ENCODE measurements around the gene MEIKIN.

MEIKIN gene

DNA sequence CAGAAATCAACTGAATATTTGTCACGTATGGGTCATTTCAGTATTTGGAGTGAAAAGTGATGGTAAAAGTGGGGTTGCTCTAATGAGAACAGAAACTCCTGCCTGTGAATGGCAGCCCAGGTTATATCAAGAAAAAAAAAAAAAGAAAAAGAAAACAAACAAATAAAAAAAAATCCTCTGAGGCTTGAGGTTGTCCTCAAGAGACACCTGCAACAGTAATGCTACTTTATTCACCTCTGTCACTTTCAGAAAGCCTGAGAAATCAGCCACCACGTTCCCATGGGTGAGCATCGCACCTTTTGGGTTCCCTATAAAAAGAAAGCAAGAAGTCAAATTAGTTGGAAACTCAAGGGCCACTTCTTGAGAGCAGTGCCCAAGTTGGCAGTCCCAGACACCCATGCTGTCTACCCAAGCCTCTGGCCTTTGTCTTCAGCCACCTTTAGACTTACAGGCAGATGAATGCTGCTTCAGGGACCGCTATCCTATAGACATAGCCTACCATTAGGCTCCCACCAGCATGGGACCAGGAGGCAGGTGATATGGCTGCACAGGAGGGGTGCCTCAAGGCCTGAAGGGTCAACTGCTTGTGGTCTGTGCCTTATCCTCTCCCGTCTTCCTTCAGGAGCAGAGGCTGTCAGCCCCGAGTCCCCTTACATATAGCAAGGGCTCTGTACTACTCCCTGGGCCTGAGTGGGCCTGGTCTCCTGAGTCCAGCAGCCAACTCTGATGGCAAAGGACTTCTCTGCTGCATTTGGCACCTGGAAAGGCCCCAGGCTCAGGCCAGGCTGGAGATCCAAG lies 31.1 kb upstream of the MEIKIN start:
- Histone ChIP-seq H3K9me3 (ENCODE audit: insufficient read depth, low read length) (no peaks in the 10 kb centered on the region), H3K27me3 (ENCODE audit: low read depth, low read length) (peaks cover 2% of the 10 kb centered on the region; the same call in 1 of the 2 replicates), H4K20me1 (ENCODE audit: insufficient read depth, low read length) (no peaks in the 10 kb centered on the region), H2AFZ (ENCODE audit: low read depth, low read length) (no peak overlapping the region), H3K79me2 (ENCODE audit: low read length) (no peaks in the 10 kb centered on the region), H3K9ac (ENCODE audit: low read length) (no peak overlapping the region), H3K4me2 (ENCODE audit: low read length) (no peak overlapping the region), H3K36me3 (replicated peaks; ENCODE audit: low read depth, low read length) (no peaks in the 10 kb centered on the region), H3K4me3 (ENCODE audit: low read length) (no peak overlapping the region), H3K27ac (ENCODE audit: low read length) (no peak overlapping the region), H3K4me1 (ENCODE audit: low read length) (no peaks in the 10 kb centered on the region)
- no peak for TF ChIP-seq EZH2phosphoT487 (IDR thresholded peaks at IDR 0.05; ENCODE audit: low read depth)
- TF ChIP-seq, protein P1, sequence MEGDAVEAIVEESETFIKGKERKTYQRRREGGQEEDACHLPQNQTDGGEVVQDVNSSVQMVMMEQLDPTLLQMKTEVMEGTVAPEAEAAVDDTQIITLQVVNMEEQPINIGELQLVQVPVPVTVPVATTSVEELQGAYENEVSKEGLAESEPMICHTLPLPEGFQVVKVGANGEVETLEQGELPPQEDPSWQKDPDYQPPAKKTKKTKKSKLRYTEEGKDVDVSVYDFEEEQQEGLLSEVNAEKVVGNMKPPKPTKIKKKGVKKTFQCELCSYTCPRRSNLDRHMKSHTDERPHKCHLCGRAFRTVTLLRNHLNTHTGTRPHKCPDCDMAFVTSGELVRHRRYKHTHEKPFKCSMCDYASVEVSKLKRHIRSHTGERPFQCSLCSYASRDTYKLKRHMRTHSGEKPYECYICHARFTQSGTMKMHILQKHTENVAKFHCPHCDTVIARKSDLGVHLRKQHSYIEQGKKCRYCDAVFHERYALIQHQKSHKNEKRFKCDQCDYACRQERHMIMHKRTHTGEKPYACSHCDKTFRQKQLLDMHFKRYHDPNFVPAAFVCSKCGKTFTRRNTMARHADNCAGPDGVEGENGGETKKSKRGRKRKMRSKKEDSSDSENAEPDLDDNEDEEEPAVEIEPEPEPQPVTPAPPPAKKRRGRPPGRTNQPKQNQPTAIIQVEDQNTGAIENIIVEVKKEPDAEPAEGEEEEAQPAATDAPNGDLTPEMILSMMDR (IDR thresholded peaks at IDR 0.05; ENCODE audit: low read depth, low read length), result no peak

DNA sequence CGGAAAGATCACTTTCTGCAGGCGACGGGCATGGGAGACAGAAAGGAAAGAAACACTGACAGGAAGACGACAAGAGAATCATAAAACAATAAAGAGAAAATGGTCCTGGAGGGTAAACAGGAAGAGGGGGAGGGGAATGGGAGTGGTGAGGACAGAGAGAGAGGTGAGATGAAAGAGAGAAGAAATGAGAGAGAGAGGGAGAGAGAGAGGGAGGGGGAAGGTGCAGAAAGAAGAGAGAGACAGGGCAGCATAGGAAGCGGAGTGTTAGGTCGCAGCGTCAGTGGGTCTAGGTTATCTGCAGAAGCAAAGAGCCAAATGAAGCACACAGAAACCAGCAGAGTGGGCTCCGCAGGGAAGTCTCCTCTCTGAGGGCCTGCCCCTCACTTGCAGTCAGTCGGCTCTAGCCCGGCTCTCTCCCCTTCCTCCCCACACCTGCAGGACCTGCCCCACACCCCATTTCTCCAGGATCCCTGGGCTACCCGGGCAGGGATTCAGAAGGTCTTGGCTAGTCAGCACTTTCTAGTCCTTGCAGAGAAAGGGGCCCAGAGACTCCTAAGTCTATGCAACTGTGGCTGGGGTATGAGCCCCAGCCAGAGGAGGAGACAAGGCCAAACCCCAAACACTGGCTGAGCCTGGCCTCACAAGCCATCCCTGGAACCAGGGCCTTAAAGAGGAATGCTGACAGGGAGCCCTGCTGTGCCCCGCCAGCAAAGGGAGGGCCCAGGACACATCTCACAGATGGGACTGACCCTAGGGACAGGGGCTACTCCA lies 29.7 kb upstream of the MEIKIN start:
- Histone ChIP-seq H3K79me2 (ENCODE audit: low read length) (no peaks in the 10 kb centered on the region), H3K9ac (ENCODE audit: low read length) (no peak overlapping the region), H3K27me3 (ENCODE audit: low read depth, low read length) (peaks cover 2% of the 10 kb centered on the region; the same call in 1 of the 2 replicates), H3K27ac (ENCODE audit: low read length) (no peak overlapping the region), H4K20me1 (ENCODE audit: insufficient read depth, low read length) (no peaks in the 10 kb centered on the region), H2AFZ (ENCODE audit: low read depth, low read length) (no peak overlapping the region), H3K9me3 (ENCODE audit: insufficient read depth, low read length) (no peaks in the 10 kb centered on the region), H3K4me2 (ENCODE audit: low read length) (no peak overlapping the region), H3K36me3 (replicated peaks; ENCODE audit: low read depth, low read length) (no peaks in the 10 kb centered on the region), H3K4me3 (ENCODE audit: low read length) (no peak overlapping the region), H3K4me1 (ENCODE audit: low read length) (no peaks in the 10 kb centered on the region)
- TF ChIP-seq EZH2phosphoT487 (IDR thresholded peaks at IDR 0.05; ENCODE audit: low read depth), result no peak
- TF ChIP-seq, protein P1 (IDR thresholded peaks at IDR 0.05; ENCODE audit: low read depth, low read length), result no peak

DNA sequence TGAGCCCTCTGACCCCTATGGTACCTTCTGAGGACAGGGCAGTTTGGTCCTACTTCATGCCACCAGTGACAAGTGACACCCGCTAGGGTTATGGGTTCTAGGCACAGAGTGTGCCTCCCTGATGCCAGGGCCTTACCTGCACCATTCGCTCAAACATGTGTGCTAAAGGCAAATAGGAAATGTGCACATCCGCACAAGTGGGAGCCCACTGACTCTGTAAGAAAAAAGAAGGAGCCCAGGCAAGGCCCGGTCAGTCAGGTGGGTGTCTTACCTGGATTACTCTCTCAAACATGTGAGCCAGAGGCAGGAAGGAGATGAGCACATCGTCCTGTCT lies 29.1 kb upstream of the MEIKIN start:
- Histone ChIP-seq H3K4me2 (ENCODE audit: low read length) (no peak overlapping the region), H2AFZ (ENCODE audit: low read depth, low read length) (no peak overlapping the region), H3K9me3 (ENCODE audit: insufficient read depth, low read length) (no peaks in the 10 kb centered on the region), H3K4me1 (ENCODE audit: low read length) (no peaks in the 10 kb centered on the region), H3K4me3 (ENCODE audit: low read length) (no peak overlapping the region), H4K20me1 (ENCODE audit: insufficient read depth, low read length) (no peaks in the 10 kb centered on the region), H3K79me2 (ENCODE audit: low read length) (no peaks in the 10 kb centered on the region), H3K9ac (ENCODE audit: low read length) (no peak overlapping the region), H3K27ac (ENCODE audit: low read length) (no peak overlapping the region), H3K27me3 (ENCODE audit: low read depth, low read length) (peaks cover 2% of the 10 kb centered on the region; the same call in 1 of the 2 replicates), H3K36me3 (replicated peaks; ENCODE audit: low read depth, low read length) (no peaks in the 10 kb centered on the region)
- TF ChIP-seq EZH2phosphoT487 (IDR thresholded peaks at IDR 0.05; ENCODE audit: low read depth), result no peak
- TF ChIP-seq, protein P1 (IDR thresholded peaks at IDR 0.05; ENCODE audit: low read depth, low read length), result no peak

DNA sequence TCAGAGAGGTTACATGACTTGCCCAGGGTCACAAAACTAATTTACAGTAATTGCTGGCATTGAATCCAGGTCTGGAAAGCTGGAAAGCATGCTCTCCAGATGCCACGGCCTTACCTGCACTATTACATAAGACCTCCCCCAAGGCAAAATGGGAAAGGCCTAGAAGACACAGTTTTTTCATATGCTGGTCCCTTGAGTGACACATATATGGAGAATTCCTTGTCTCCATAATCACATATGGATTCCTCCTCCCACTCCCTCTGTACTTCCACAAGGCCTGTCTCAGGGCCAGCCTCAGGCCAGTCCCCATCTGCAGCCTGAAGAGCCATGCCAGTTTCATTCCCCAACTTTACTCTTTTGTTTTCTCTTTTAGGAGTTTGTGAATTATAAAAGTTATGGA lies 28.6 kb upstream of the MEIKIN start:
- no peak for TF ChIP-seq EZH2phosphoT487 (IDR thresholded peaks at IDR 0.05; ENCODE audit: low read depth)
- TF ChIP-seq, protein P1 (IDR thresholded peaks at IDR 0.05; ENCODE audit: low read depth, low read length), result no peak
- no peak overlapping the region for H2AFZ ChIP-seq (ENCODE audit: low read depth, low read length)
- H3K27me3 ChIP-seq (ENCODE audit: low read depth, low read length), result peaks cover under 1% of the 10 kb centered on the region; the same call in 1 of the 2 replicates
- no peak overlapping the region for H3K4me3 ChIP-seq (ENCODE audit: low read length)
- H3K4me1 ChIP-seq (ENCODE audit: low read length), result no peaks in the 10 kb centered on the region
- H3K9ac ChIP-seq (ENCODE audit: low read length), result no peak overlapping the region
- H3K36me3 ChIP-seq (replicated peaks; ENCODE audit: low read depth, low read length), result no peaks in the 10 kb centered on the region
- H3K9me3 ChIP-seq (ENCODE audit: insufficient read depth, low read length), result no peaks in the 10 kb centered on the region
- no peaks in the 10 kb centered on the region for H4K20me1 ChIP-seq (ENCODE audit: insufficient read depth, low read length)
- no peak overlapping the region for H3K27ac ChIP-seq (ENCODE audit: low read length)
- no peak overlapping the region for H3K4me2 ChIP-seq (ENCODE audit: low read length)
- no peaks in the 10 kb centered on the region for H3K79me2 ChIP-seq (ENCODE audit: low read length)
